WTC11 (cell line): ENCODE results near the gene SPHKAP. TPM values are rescaled to one million over a fixed set of nuclear protein-coding genes. Genes with fewer than 3 reads are reported as not detected.

Experiments used
- ATAC-seq: fragments of 200-7000 bp; cut with Tn5 transposase; 2 replicates; pipeline ENCODE4 v1.10.0; 2021; ENCODE audit warnings: mild to moderate bottlenecking, moderate library complexity
- CTCF ChIA-PET: fragments of 300-600 bp; sonication (Branson Sonifier 250); formaldehyde crosslinking; loops from one replicate; lab custom pipeline; 2021; ENCODE audit warnings: antibody characterized with exemption; lab: Charles Lee
- POLR2A ChIA-PET: fragments of 350-600 bp; sonication (Branson Sonifier 250); formaldehyde crosslinking; loops from one replicate; lab custom pipeline; 2021; ENCODE audit warnings: antibody characterized with exemption; lab: Charles Lee
- DNase-seq: peaks from one replicate; pipeline ENCODE4 v3.0.0; 2021; ENCODE audit warnings: low spot score
- H3K27ac Mint-ChIP-seq: 2 replicates; pipeline ENCODE4 v1.8.0; 2021; ENCODE audit warnings: mixed read lengths
- H3K27me3 Mint-ChIP-seq: 2 replicates; pipeline ENCODE4 v1.8.0; 2021; ENCODE audit warnings: low read depth, mild to moderate bottlenecking, moderate library complexity, mixed read lengths
- H3K36me3 Mint-ChIP-seq: 2 replicates; pipeline ENCODE4 v1.8.0; 2021; ENCODE audit warnings: mixed read lengths
- H3K4me1 Mint-ChIP-seq: 2 replicates; pipeline ENCODE4 v1.8.0; 2022; ENCODE audit warnings: mixed read lengths
- H3K4me3 Mint-ChIP-seq: 2 replicates; pipeline ENCODE4 v1.8.0; 2021; ENCODE audit warnings: mild to moderate bottlenecking, moderate library complexity, mixed read lengths
- H3K9me3 Mint-ChIP-seq: 2 replicates; pipeline ENCODE4 v1.8.0; 2021; ENCODE audit warnings: mixed read lengths
- ARID4B ChIP-seq: sonication (generic); formaldehyde crosslinking; IDR thresholded peaks from 2 replicates; pipeline ENCODE4 v1.8.0; 2023; ENCODE audit warnings: missing genetic modification reagents, mild to moderate bottlenecking, borderline replicate concordance
- ATF1 ChIP-seq: sonication (generic); formaldehyde crosslinking; IDR thresholded peaks from 2 replicates; pipeline ENCODE4 v1.8.1; 2023; ENCODE audit warnings: mild to moderate bottlenecking, moderate library complexity, missing genetic modification reagents
- CREM ChIP-seq: sonication (generic); formaldehyde crosslinking; IDR thresholded peaks from 2 replicates; pipeline ENCODE4 v1.8.1; 2022; ENCODE audit warnings: mild to moderate bottlenecking, missing genetic modification reagents, moderate library complexity
- FOXJ3 ChIP-seq: sonication (generic); formaldehyde crosslinking; IDR thresholded peaks from 2 replicates; pipeline ENCODE4 v1.9.0; 2021; ENCODE audit warnings: missing genetic modification reagents, mild to moderate bottlenecking, borderline replicate concordance
- HMGA2 ChIP-seq: fragments of 250-450 bp; sonication (Bioruptor Pico); IDR thresholded peaks from 2 replicates; pipeline ENCODE4 v1.4.0; 2021; ENCODE audit warnings: mild to moderate bottlenecking, moderate library complexity
- JUN ChIP-seq: sonication (generic); formaldehyde crosslinking; IDR thresholded peaks from 2 replicates; pipeline ENCODE4 v1.8.0; 2023; ENCODE audit warnings: mild to moderate bottlenecking, missing genetic modification reagents
- NFYB ChIP-seq: sonication (generic); formaldehyde crosslinking; conservative IDR thresholded peaks from 2 replicates; pipeline ENCODE4 v1.8.0; 2022; ENCODE audit warnings: low read depth, missing genetic modification reagents
- NR3C1 ChIP-seq: sonication (generic); formaldehyde crosslinking; conservative IDR thresholded peaks from 2 replicates; pipeline ENCODE4 v1.8.1; 2023; ENCODE audit warnings: low read depth, mild to moderate bottlenecking, missing genetic modification reagents
- PRDM15 ChIP-seq: sonication (generic); formaldehyde crosslinking; IDR thresholded peaks from 2 replicates; pipeline ENCODE4 v1.8.0; 2022; ENCODE audit warnings: missing genetic modification reagents
- SOX15 ChIP-seq: fragments of 250-450 bp; sonication (Bioruptor Pico); IDR thresholded peaks from 2 replicates; pipeline ENCODE4 v1.9.0; 2021; ENCODE audit warnings: mild to moderate bottlenecking
- STAT6 ChIP-seq: sonication (generic); formaldehyde crosslinking; conservative IDR thresholded peaks from 2 replicates; pipeline ENCODE4 v1.8.1; 2023; ENCODE audit warnings: mild to moderate bottlenecking, low read depth, missing genetic modification reagents, moderate library complexity
- USF1 ChIP-seq: sonication (generic); formaldehyde crosslinking; IDR thresholded peaks from 2 replicates; pipeline ENCODE4 v1.8.0; 2022; ENCODE audit warnings: mild to moderate bottlenecking, missing genetic modification reagents
- ZBTB43 ChIP-seq: sonication (generic); formaldehyde crosslinking; IDR thresholded peaks from 2 replicates; pipeline ENCODE4 v1.8.1; 2023; ENCODE audit warnings: mild to moderate bottlenecking, missing genetic modification reagents
- ZNF232 ChIP-seq: sonication (generic); formaldehyde crosslinking; IDR thresholded peaks from 2 replicates; pipeline ENCODE4 v1.8.0; 2022; ENCODE audit warnings: mild to moderate bottlenecking, missing genetic modification reagents
- ZNF281 ChIP-seq: sonication (generic); formaldehyde crosslinking; IDR thresholded peaks from 2 replicates; pipeline ENCODE4 v1.8.0; 2023; ENCODE audit warnings: mild to moderate bottlenecking, missing genetic modification reagents
- ZNF317 ChIP-seq: sonication (generic); formaldehyde crosslinking; IDR thresholded peaks from 2 replicates; pipeline ENCODE4 v1.8.1; 2023; ENCODE audit warnings: low read depth, mild to moderate bottlenecking, moderate library complexity, missing genetic modification reagents, borderline replicate concordance
- ZNF396 ChIP-seq: fragments of 250-450 bp; sonication (Bioruptor Pico); IDR thresholded peaks from 2 replicates; pipeline ENCODE4 v1.8.0; 2021; ENCODE audit warnings: mild to moderate bottlenecking, moderate library complexity, borderline replicate concordance
- total RNA-seq: library from RNA; stranded (reverse); gene quantifications from 3 replicates; pipeline ENCODE4 v1.2.3, GENCODE V29; 2021
- TF ChIP-seq, protein P1 (sequence below): fragments of 250-450 bp; sonication (Bioruptor Pico); IDR thresholded peaks from 2 replicates; pipeline ENCODE4 v1.9.0; 2021; ENCODE audit warnings: moderate library complexity, mild to moderate bottlenecking, inconsistent platforms, borderline replicate concordance
- TF ChIP-seq, protein P2 (sequence below): sonication (generic); formaldehyde crosslinking; IDR thresholded peaks from 2 replicates; pipeline ENCODE4 v1.8.1; 2022; ENCODE audit warnings: low read depth, mild to moderate bottlenecking, moderate library complexity, missing genetic modification reagents, borderline replicate concordance

SPHKAP gene
- total RNA-seq, 1 experiment from 2014 or later, result not detected

GRCh38 chr2:228094377-228094921, 87.0 kb downstream of the SPHKAP start:
- H3K4me3 Mint-ChIP-seq, result no peak overlapping the region
- CTCF ChIA-PET, result interaction anchor here (0.6 to 0.9 kb wide), 2 partner anchors 19 to 46 kb away, joined by 3 read pairs; no protein-coding TSS in a partner anchor
- H3K27ac Mint-ChIP-seq, result no peak overlapping the region
- ATAC-seq (no peak), DNase-seq (no peak)
- H3K9me3 Mint-ChIP-seq, result peaks cover 38% of the 10 kb centered on the region
- no peaks in the 10 kb centered on the region; the same call in 1 of the 2 replicates for H3K27me3 Mint-ChIP-seq
- peaks cover 27% of the 10 kb centered on the region for H3K36me3 Mint-ChIP-seq
- POLR2A ChIA-PET, result interaction anchor here (0.7 kb wide), 2 partner anchors 36 to 706 kb away, joined by 3 read pairs; no protein-coding TSS in a partner anchor
- H3K4me1 Mint-ChIP-seq, result no peaks in the 10 kb centered on the region
- no peak for TF ChIP-seq NR3C1
- no peak for TF ChIP-seq ATF1 (CRISPR knock-in tag)
- no peak for TF ChIP-seq HMGA2 (CRISPR knock-in tag)
- no peak for TF ChIP-seq USF1 (CRISPR knock-in tag)
- TF ChIP-seq ZNF281 (CRISPR knock-in tag), result no peak
- no peak for TF ChIP-seq JUN (CRISPR knock-in tag)
- no peak for TF ChIP-seq STAT6 (CRISPR knock-in tag)
- TF ChIP-seq NFYB (CRISPR knock-in tag), result no peak
- no peak for TF ChIP-seq FOXJ3 (CRISPR knock-in tag)
- no peak for TF ChIP-seq ZNF396
- TF ChIP-seq CREM (CRISPR knock-in tag), result no peak
- no peak for TF ChIP-seq ZBTB43 (CRISPR knock-in tag)
- no peak for TF ChIP-seq ZNF232 (CRISPR knock-in tag)
- TF ChIP-seq SOX15, result no peak
- no peak for TF ChIP-seq PRDM15 (CRISPR knock-in tag)
- TF ChIP-seq ZNF317 (CRISPR knock-in tag), result no peak
- TF ChIP-seq, protein P1, sequence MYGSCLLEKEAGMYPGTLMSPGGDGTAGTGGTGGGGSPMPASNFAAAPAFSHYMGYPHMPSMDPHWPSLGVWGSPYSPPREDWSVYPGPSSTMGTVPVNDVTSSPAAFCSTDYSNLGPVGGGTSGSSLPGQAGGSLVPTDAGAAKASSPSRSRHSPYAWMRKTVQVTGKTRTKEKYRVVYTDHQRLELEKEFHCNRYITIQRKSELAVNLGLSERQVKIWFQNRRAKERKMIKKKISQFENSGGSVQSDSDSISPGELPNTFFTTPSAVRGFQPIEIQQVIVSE (CRISPR knock-in tag), result no peak
- TF ChIP-seq, protein P2, sequence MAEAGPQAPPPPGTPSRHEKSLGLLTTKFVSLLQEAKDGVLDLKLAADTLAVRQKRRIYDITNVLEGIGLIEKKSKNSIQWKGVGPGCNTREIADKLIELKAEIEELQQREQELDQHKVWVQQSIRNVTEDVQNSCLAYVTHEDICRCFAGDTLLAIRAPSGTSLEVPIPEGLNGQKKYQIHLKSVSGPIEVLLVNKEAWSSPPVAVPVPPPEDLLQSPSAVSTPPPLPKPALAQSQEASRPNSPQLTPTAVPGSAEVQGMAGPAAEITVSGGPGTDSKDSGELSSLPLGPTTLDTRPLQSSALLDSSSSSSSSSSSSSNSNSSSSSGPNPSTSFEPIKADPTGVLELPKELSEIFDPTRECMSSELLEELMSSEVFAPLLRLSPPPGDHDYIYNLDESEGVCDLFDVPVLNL (CRISPR knock-in tag), result no peak
- no peak for TF ChIP-seq ARID4B
